Skeletal muscle satellite cell (primary cell): ENCODE data around the gene OR52N4.

Experiments
- H3K27me3 ChIP-seq: 2 replicates; pipeline ENCODE4 v1.7.0; 2013; ENCODE audit warnings: low read length; ENCODE audit not compliant: control insufficient read depth, insufficient read depth
- H3K36me3 ChIP-seq: 2 replicates; pipeline ENCODE4 v1.7.0; 2013; ENCODE audit warnings: mild to moderate bottlenecking, control low read depth, low read length; ENCODE audit not compliant: insufficient read depth
- H3K4me1 ChIP-seq: 2 replicates; pipeline ENCODE4 v1.7.0; 2013; ENCODE audit warnings: low read length; ENCODE audit not compliant: control insufficient read depth, insufficient read depth
- H3K4me2 ChIP-seq: 2 replicates; pipeline ENCODE4 v1.7.0; 2013; ENCODE audit warnings: mild to moderate bottlenecking, low read length
- H3K4me3 ChIP-seq: 2 replicates; pipeline ENCODE4 v1.7.0; 2013; ENCODE audit warnings: low read length
- H3K9ac ChIP-seq: 2 replicates; pipeline ENCODE4 v1.7.0; 2013; ENCODE audit warnings: mild to moderate bottlenecking, low read depth, low read length, moderate library complexity
- H3K9me3 ChIP-seq: replicated peaks from 2 replicates; pipeline ENCODE4 v1.7.0; 2013; ENCODE audit warnings: mild to moderate bottlenecking, control low read depth, low read length

Gene OR52N4

DNA sequence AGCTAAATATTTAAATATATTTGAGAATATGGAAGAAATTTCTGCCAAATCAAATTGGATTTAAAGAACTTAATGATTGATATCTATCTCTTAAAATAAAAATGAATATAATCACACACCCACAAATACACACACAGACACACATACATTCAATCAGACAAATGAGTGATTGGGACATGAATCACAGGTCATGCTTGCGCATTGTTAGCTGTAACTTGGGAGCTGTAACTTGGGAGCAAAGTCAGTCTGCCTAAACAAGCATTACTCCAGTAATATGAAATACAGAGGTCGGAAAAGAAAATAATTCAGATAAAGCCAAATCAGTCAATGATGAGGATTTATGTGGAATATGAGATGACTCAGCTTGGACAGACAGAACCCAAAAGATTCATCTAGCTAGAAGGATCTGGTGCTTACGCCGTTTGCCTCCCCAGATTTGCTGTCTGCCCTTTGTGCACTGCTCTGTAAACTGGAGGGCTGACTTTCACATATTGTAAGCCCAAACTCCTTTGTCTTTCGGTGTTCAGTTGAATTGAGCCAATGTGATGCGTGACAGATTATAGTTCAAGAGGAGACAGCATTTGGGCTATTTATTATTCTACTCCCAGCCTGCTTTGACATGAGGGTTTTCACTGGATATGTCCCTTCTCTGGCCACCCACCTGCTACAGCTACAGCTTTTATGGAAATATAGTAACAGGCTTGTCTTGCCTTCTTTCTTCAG lies 16.2 kb upstream of the OR52N4 start:
- no peak overlapping the region for H3K9ac ChIP-seq
- peaks cover 10% of the 10 kb centered on the region for H3K4me1 ChIP-seq
- no peaks in the 10 kb centered on the region for H3K27me3 ChIP-seq
- no peak overlapping the region for H3K4me3 ChIP-seq
- H3K4me2 ChIP-seq, result no peak overlapping the region
- no peaks in the 10 kb centered on the region for H3K36me3 ChIP-seq
- no peaks in the 10 kb centered on the region for H3K9me3 ChIP-seq

DNA sequence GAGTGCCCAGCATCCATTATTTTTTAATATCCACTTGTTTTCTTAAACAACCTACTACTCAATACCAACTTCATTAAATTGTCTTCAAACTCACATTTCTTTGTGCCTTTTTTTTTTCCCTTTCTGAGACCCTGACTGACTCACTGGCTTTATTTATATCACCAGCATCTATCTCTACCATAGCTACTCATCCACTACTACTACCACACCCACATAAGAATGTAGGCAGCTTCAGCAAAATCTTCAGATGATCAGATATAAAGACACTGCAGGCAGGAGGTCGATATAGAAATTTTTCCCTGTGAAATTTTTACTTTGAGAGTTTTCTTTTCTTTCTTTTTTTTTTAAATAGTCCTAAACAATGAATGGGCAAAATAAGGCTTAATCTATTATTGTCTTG lies 15.6 kb upstream of the OR52N4 start:
- H3K27me3 ChIP-seq, result no peaks in the 10 kb centered on the region
- no peak overlapping the region for H3K9ac ChIP-seq
- H3K4me2 ChIP-seq, result no peak overlapping the region
- no peaks in the 10 kb centered on the region for H3K36me3 ChIP-seq
- peaks cover 10% of the 10 kb centered on the region for H3K4me1 ChIP-seq
- no peaks in the 10 kb centered on the region for H3K9me3 ChIP-seq
- no peak overlapping the region for H3K4me3 ChIP-seq

DNA sequence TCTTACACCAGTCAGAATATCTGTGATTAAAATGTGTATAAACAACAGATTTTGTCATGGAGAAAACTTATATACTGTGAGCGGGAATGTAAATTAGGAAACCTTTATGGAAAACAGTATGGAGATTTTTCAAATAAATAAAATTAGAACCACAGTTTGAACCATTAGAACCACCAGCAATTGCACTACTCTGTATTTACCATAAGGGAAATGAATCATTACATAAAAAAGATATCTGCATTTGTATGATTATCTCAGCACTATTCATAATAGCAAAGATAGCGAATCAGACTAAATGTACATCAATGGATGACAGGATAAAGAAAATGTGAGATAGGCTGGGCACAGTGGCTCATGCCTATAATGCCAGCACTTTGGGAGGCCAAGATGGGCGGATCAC lies 7.4 kb upstream of the OR52N4 start:
- no peaks in the 10 kb centered on the region for H3K36me3 ChIP-seq

DNA sequence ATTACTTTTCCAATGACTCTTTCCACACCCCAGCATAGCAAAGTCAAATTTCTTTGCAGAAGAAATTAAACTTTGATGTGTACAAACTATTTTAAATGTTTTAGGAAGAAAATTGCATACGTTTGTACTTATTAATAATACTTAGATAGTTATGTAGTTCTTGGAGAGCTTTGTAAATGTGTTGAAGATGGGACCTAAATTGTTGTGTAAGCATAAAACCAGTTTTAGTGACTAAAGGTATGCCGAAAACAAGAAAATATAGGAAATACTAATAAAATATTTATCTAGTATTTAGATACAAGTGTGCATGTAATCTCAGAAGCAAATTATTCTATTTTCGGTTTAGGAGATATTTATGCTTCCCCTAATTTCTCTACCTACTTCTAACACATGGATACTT lies 4.2 kb upstream of the OR52N4 start:
- no peak overlapping the region for H3K4me2 ChIP-seq
- no peak overlapping the region for H3K9ac ChIP-seq
- H3K9me3 ChIP-seq, result no peaks in the 10 kb centered on the region
- H3K36me3 ChIP-seq, result no peaks in the 10 kb centered on the region
- no peaks in the 10 kb centered on the region for H3K27me3 ChIP-seq
- H3K4me3 ChIP-seq, result no peak overlapping the region
- H3K4me1 ChIP-seq, result no peaks in the 10 kb centered on the region

More for the DNA sequence above, 7.4 kb upstream of the OR52N4 start:
- Histone ChIP-seq H3K27me3 (no peaks in the 10 kb centered on the region), H3K4me3 (no peak overlapping the region), H3K4me1 (no peaks in the 10 kb centered on the region), H3K4me2 (no peak overlapping the region), H3K9me3 (no peaks in the 10 kb centered on the region), H3K9ac (no peak overlapping the region)

DNA sequence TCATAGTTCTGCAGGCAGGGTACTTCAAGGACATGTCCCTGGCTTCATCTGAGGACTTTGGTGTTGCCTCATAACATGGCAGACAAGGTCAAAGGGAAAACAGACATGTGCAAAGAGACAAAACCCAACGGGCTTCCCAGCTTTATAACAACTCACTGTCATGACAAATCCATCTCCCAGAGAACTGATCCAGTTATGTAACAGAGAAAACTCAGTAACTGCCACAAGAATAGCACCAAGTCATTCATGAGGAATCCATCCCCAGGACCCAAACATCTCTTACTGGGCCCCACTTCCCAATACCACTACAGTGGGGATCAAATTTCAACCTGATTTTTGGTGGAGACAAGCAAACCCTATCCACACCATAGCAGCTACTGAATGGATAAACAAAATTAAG lies 13.0 kb downstream of the OR52N4 start:
- no peak overlapping the region for H3K4me3 ChIP-seq
- H3K27me3 ChIP-seq, result no peaks in the 10 kb centered on the region
- no peak overlapping the region for H3K9ac ChIP-seq
- H3K36me3 ChIP-seq, result no peaks in the 10 kb centered on the region
- H3K9me3 ChIP-seq, result no peaks in the 10 kb centered on the region
- H3K4me2 ChIP-seq, result no peak overlapping the region
- no peaks in the 10 kb centered on the region for H3K4me1 ChIP-seq

DNA sequence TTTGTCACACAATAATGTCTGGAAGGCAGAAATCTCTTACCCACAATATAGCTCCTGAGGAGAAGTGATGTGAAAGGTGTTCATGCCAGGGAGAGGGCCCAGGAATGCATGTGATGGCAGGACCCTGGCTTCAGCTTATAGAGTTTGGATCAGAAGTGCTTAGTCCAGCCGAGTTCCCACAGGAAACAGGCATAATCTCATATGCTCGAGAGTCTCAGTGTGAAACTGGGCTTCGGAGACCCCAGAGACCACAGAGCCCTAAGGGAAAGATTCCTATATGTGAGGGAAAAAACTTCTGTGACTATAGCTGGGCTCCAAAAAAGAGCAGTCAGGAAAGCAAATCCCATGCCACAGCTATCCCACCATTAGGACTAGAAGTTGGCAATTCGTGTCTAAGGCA lies 29.2 kb downstream of the OR52N4 start, which contains the start of gene OR52N5:
TSS of gene OR52N5 (minus strand) at position 101 of the 400 bp plus-strand sequence. CDS start 4,721 bp downstream, outside the sequence.
- Histone ChIP-seq H3K27me3 (no peaks in the 10 kb centered on the region), H3K9me3 (no peaks in the 10 kb centered on the region), H3K9ac (no peak within 1 kb of the TSS), H3K36me3 (no peaks in the 10 kb centered on the region), H3K4me2 (no peak within 1 kb of the TSS), H3K4me3 (no peak within 1 kb of the TSS), H3K4me1 (no peaks in the 10 kb centered on the region)

GRCh38 chr11:5791165-5791564 lies 37.1 kb downstream of the OR52N4 start, which contains the start of gene OR52N1:
TSS of gene OR52N1 (minus strand) at chr11:5791265. CDS start at chr11:5788816, 2,449 bp downstream.
- Histone ChIP-seq H3K4me2 (no peak within 1 kb of the TSS), H3K27me3 (no peaks in the 10 kb centered on the region), H3K4me3 (no peak within 1 kb of the TSS), H3K9me3 (no peaks in the 10 kb centered on the region), H3K36me3 (no peaks in the 10 kb centered on the region), H3K4me1 (no peaks in the 10 kb centered on the region), H3K9ac (no peak within 1 kb of the TSS)

DNA sequence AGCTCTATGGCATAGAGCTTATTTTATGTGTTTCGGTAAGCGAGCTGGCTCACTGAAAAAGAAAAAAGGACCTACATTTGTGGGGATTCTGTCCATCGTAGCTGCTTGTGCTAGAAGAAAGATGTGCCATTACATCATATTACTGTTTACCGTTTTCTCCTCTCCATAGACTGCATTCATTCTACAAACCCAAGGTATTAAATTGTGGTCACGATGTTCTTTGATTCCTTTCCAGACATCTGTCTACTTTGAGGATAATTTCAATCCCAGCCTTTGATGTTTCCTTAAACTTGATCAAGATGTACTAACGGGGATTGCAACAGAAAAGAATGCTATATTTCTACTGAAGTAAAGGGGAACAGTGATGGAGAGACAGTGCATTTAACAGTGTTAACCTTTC lies 42.5 kb downstream of the OR52N4 start:
- Histone ChIP-seq H3K4me2 (no peak overlapping the region), H3K27me3 (peaks cover 5% of the 10 kb centered on the region), H3K9me3 (no peaks in the 10 kb centered on the region), H3K9ac (no peak overlapping the region), H3K4me1 (no peaks in the 10 kb centered on the region), H3K4me3 (no peak overlapping the region), H3K36me3 (no peaks in the 10 kb centered on the region)

DNA sequence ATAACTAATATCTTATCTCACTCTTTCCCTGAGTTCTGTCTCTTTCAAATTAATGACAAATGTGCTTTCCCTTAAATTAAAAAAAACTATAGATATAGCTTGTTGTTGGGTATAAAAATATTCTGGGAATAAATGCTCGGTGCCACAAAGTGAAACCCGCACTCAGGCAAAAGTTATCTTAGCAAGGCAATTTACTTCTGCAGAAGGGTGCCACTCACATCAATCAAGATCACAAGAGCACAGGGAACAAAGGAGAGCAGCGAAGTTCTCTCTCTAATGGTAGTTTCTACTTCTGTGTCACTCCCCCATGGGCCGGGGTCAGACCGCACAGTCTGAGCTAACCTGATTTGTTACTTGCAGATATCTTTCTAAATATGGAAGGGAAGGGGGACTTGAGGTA lies 49.9 kb downstream of the OR52N4 start:
- H3K4me1 ChIP-seq, result peaks cover 3% of the 10 kb centered on the region
- H3K4me2 ChIP-seq, result no peak overlapping the region
- H3K9ac ChIP-seq, result no peak overlapping the region
- H3K36me3 ChIP-seq, result no peaks in the 10 kb centered on the region
- no peaks in the 10 kb centered on the region for H3K9me3 ChIP-seq
- no peak overlapping the region for H3K4me3 ChIP-seq
- peaks cover 14% of the 10 kb centered on the region for H3K27me3 ChIP-seq
